NK-92 (cell line): Measurements from ENCODE around the gene CPN1.
"Not testable (repeated sequence)": the region's sequence is repeated elsewhere in the genome, so short reads cannot be mapped to it uniquely, and the experiment has no call there.

ENCODE experiments used
- DNase-seq: peaks from one replicate; lab custom pipeline; 2025; ENCODE audit not compliant: unreplicated experiment; lab: John Stamatoyannopoulos, UW

Gene CPN1

GRCh38 chr10:100082276-100082675 is 607 bp upstream of the CPN1 start:
- DNase-seq = not testable (repeated sequence)

GRCh38 chr10:100076750-100077149 is 4.9 kb downstream of the CPN1 start:
- no peak for DNase-seq

- no peak for DNase-seq
Measured at GRCh38 chr10:100075426-100076220, 6.0 kb downstream of the CPN1 start.

GRCh38 chr10:100072514-100072913 is 9.2 kb downstream of the CPN1 start:
- DNase-seq = no peak

- DNase-seq = no peak
Measured at GRCh38 chr10:100071529-100071928, 10.1 kb downstream of the CPN1 start.

GRCh38 chr10:100067466-100067865 is 14.2 kb downstream of the CPN1 start:
- DNase-seq = no peak

GRCh38 chr10:100065084-100065660 is 16.5 kb downstream of the CPN1 start:
- DNase-seq = no peak

- no peak for DNase-seq
Measured at GRCh38 chr10:100061401-100061800, 20.3 kb downstream of the CPN1 start.

- no peak for DNase-seq
Measured at GRCh38 chr10:100057948-100058347, 23.7 kb downstream of the CPN1 start.

- no peak for DNase-seq
Measured at GRCh38 chr10:100053686-100054460, 27.8 kb downstream of the CPN1 start.

GRCh38 chr10:100046021-100046486 is 35.6 kb downstream of the CPN1 start:
- no peak for DNase-seq

- no peak for DNase-seq
Measured at GRCh38 chr10:100045592-100045991, 36.1 kb downstream of the CPN1 start.

- DNase-seq = no peak
Measured at GRCh38 chr10:100043796-100044195, 37.9 kb downstream of the CPN1 start.

GRCh38 chr10:100043344-100043743 is 38.3 kb downstream of the CPN1 start:
- DNase-seq = no peak

- DNase-seq = no peak
Measured at GRCh38 chr10:100041306-100042002, 40.2 kb downstream of the CPN1 start.

- no peak for DNase-seq
Measured at GRCh38 chr10:100038561-100039071, 43.1 kb downstream of the CPN1 start.

- DNase-seq = no peak
Measured at GRCh38 chr10:100037758-100038315, 43.8 kb downstream of the CPN1 start.

GRCh38 chr10:100036850-100037249 is 44.8 kb downstream of the CPN1 start:
- no peak for DNase-seq

GRCh38 chr10:100033766-100034418 is 47.8 kb downstream of the CPN1 start:
- DNase-seq = no peak

- DNase-seq = no peak
Measured at GRCh38 chr10:100027416-100027815, 54.3 kb downstream of the CPN1 start.
